Spleen (tissue), 13 donors: ENCODE data around the gene CENPVL3. TPM values are rescaled to one million over a fixed set of nuclear protein-coding genes. Genes with fewer than 3 reads are reported as not detected.
"Not testable (repeated sequence)": the region's sequence is repeated elsewhere in the genome, so short reads cannot be mapped to it uniquely, and the experiment has no call there.

Experiments used
- DNase-seq: peaks from one replicate; pipeline ENCODE4 v3.0.0-alpha.2; 2020
- H3K27ac ChIP-seq, 8 donors: fragments of 200-600 bp; sonication (generic) in 7 of 8; 1 replicate in 4 of 8; 2 replicates in 4 of 8; pipeline versions ENCODE4 v1.5.0 to v1.8.0; 2016 to 2021; ENCODE audit warnings: inconsistent platforms in 4 of 8, mild to moderate bottlenecking in 4 of 8, moderate library complexity in 1 of 8
- H3K27me3 ChIP-seq, 7 donors: fragments of 200-600 bp; sonication (generic) in 6 of 7; replicated peaks in 1 of 7; 1 replicate in 4 of 7; 2 replicates in 3 of 7; pipeline versions ENCODE4 v1.5.0 to v1.8.0; 2016 to 2021; ENCODE audit warnings: inconsistent platforms in 3 of 7, mild to moderate bottlenecking in 1 of 7
- H3K36me3 ChIP-seq, 6 donors: fragments of 200-600 bp; sonication (generic) in 5 of 6; 1 replicate in 4 of 6; 2 replicates in 2 of 6; pipeline versions ENCODE4 v1.5.0 to v1.8.0; 2016 to 2021; ENCODE audit warnings: inconsistent platforms in 2 of 6
- H3K4me1 ChIP-seq, 6 donors: fragments of 200-600 bp; sonication (generic) in 5 of 6; 1 replicate in 3 of 6; 2 replicates in 3 of 6; pipeline versions ENCODE4 v1.5.0 to v1.8.0; 2016 to 2021; ENCODE audit warnings: inconsistent platforms in 3 of 6
- H3K4me3 ChIP-seq, 8 donors: fragments of 200-600 bp; sonication (generic) in 7 of 8; 1 replicate in 4 of 8; 2 replicates in 4 of 8; pipeline versions ENCODE4 v1.5.0 to v1.8.0; 2016 to 2021; ENCODE audit warnings: inconsistent platforms in 4 of 8, mild to moderate bottlenecking in 4 of 8, moderate library complexity in 2 of 8
- H3K9me3 ChIP-seq, 8 donors: fragments of 200-600 bp; sonication (generic) in 7 of 8; 1 replicate in 4 of 8; 2 replicates in 4 of 8; pipeline versions ENCODE4 v1.5.0 to v1.8.0; 2016 to 2021; ENCODE audit warnings: inconsistent platforms in 4 of 8
- POLR2A ChIP-seq, 3 donors: fragments of 450-650 bp; IDR thresholded peaks; one replicate each; pipeline ENCODE4 v1.5.1; 2017; ENCODE audit warnings: antibody characterized with exemption in 3 of 3, mild to moderate bottlenecking in 1 of 3
- POLR2AphosphoS5 ChIP-seq, 3 donors: sonication (generic); formaldehyde crosslinking; IDR thresholded peaks; one replicate each; pipeline ENCODE4 v1.5.1; 2017; ENCODE audit warnings: antibody characterized with exemption in 3 of 3
- WGBS, 5 donors: extraction: QIAGEN DNeasy Blood & Tissue Kit in 3 of 5; methylation state at CpG; one replicate each; pipeline versions ENCODE4 v1.1.5 to v1.1.7; 2013 to 2018; 5-methylcytosine and 5-hydroxymethylcytosine counted together
- intact Hi-C: fragments of 100-400 bp; cut with DNase I; formaldehyde crosslinking; loops from one replicate; pipeline ENCODE4 v1.15.0; 2023; ENCODE audit warnings: low total_unique reads
- long read RNA-seq, 2 donors: transcript quantifications; one replicate each; lab custom pipeline, GENCODE V29; 2026
- polyA plus RNA-seq, 3 donors: library from polyadenylated mRNA; stranded (reverse); fragments of 200-250 nt; gene quantifications; one replicate each; pipeline ENCODE4 v1.2.1, GENCODE V29; 2013
- total RNA-seq, 7 donors: library from RNA; depleted of rRNA in 3 of 7; stranded (reverse); fragments of >200 nt in 3 of 7; fragmentation: NEBNext Ultra II Directional in 4 of 7; extraction: Animal tissue kit (Norgen Biotek cat#: 25700) in 4 of 7; gene quantifications; one replicate each; pipeline versions ENCODE4 v1.1.0 to v1.2.1, GENCODE V29; 2016 to 2021
- TF ChIP-seq, protein P1 (sequence below), 11 experiments: fragments of 200-600 bp in 7 of 11; fragments of 450-650 bp in 4 of 11; sonication (generic) in 4 of 11; IDR thresholded peaks in 8 of 11; conservative IDR thresholded peaks in 3 of 11; 1 replicate in 7 of 11; 2 replicates in 4 of 11; pipeline versions ENCODE4 v1.4.0 to v1.8.0; 2016 to 2021; ENCODE audit warnings: antibody characterized with exemption in 11 of 11, inconsistent platforms in 4 of 11, mild to moderate bottlenecking in 1 of 11
- donor health status: healthy with polysubstance abuse.
- donor health status: DM: no; HTN: no; CAD: no; lungs with moderate emphysema.
- donor health status: DM: no; HTN: no; CAD: no.
- donor health status: Bipolar disorder and iron deficiency.
- donor health status: healthy.
- donor health status: DM: no; HTN: no; CAD: no.
- donor health status: DM: yes; HTN: yes; CAD: no.

The CENPVL3 gene
- total RNA-seq (not detected), polyA plus RNA-seq (under 1 TPM in 2 of 3 donors, not detected in 1; 0.03 to 0.04 TPM)
- long read RNA-seq, donor 1 = 0 reads
- long read RNA-seq, donor 2, partial matches to known transcripts = 0 of 1 reads
- long read RNA-seq, donor 2, other reads (novel, unspliced or antisense) = 0 of 1 reads

DNA sequence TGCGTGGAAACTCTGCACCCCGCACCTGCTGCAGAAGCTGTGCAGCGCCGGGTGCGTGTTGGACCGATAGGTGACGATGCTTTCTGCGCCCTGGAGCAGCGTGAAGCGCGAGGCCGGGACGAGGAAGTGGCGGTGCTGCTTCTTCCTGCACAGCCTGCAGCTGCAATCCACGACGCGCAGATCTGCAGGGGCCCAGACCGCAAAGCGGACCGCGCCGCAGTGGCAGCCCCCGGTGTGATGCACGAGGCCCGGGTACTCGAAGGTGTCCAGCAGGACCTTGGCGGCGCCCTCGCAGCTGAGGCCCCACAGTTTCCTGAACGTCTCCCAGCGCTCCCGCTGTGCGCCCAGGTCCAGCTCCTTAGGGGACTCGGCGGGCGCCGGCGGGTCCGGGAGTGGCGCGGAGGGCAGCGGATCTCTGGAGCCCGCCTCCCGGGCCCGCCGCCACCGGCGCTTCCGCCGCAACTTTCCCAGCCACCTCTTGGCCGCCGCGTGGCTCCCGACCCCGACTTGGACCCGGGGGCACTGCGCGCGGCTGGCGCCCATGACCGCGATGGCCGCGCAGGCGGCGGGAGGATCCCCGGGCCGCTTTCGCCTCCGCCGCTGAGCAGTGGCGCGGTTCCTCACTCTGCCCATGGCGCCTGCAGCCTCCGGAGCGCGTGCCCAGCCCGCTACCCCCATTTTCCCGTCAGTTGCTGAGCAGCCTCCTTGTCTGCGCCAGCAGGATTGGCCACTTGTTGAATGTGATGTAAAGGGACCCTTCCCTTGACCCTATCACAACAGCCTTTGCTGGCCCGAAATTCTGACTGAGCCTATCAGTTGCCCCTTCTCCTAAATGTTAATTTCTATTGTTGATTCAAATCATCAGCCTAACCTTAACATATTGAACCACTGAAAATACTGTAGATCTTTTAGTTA lies at the start of gene CENPVL3:
Gene CENPVL3 (minus strand): TSS at position 672 of the 915 bp plus-strand sequence. CDS start 39 bp downstream, at position 633.
- WGBS, 5 donors = 1 to 47% (median 6%) methylated on average over 7 to 58 of the region's 81 CpGs
- DNase-seq, H3K36me3 ChIP-seq, intact Hi-C loops, H3K9me3 ChIP-seq, H3K4me1 ChIP-seq, H3K27ac ChIP-seq: not testable (repeated sequence)
- Histone ChIP-seq H3K27me3 (peaks cover 4 to 73% (median 23%) of the 10 kb centered on the region in 7 donors), H3K4me3 (peak within 1 kb of the TSS in 3 of 8 donors; percentile 11 to 47 (median 16))

DNA sequence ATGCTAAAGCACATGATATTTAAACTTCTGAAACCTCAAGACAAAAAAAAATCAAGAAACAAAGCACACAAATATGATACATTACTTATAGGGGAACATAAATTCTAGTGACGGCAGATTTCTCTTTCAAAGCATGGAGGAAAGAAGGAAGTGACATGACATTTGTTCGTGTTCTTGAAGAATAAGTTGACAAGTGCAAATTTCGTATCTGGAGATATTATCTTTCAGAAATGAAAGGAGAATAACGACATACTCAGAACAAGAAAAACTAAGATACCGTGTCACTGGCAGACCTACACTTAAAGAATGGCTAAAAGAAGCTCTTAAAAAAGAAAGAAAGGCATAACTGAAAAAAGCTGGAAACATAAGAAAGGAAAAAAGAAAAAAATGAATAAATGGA lies 47.3 kb upstream of the CENPVL3 start:
- WGBS, 5 donors = 14 to 45% (median 18%) methylated on average over 5 of the region's 5 CpGs
- Histone ChIP-seq H3K27ac (no peak overlapping the region), H3K9me3 (no peaks in the 10 kb centered on the region), H3K4me3 (no peak overlapping the region), H3K27me3 (peaks cover 0 to 12% (median 0%) of the 10 kb centered on the region in 7 donors), H3K4me1 (no peaks in the 10 kb centered on the region), H3K36me3 (no peaks in the 10 kb centered on the region)
- TF ChIP-seq, protein P1, sequence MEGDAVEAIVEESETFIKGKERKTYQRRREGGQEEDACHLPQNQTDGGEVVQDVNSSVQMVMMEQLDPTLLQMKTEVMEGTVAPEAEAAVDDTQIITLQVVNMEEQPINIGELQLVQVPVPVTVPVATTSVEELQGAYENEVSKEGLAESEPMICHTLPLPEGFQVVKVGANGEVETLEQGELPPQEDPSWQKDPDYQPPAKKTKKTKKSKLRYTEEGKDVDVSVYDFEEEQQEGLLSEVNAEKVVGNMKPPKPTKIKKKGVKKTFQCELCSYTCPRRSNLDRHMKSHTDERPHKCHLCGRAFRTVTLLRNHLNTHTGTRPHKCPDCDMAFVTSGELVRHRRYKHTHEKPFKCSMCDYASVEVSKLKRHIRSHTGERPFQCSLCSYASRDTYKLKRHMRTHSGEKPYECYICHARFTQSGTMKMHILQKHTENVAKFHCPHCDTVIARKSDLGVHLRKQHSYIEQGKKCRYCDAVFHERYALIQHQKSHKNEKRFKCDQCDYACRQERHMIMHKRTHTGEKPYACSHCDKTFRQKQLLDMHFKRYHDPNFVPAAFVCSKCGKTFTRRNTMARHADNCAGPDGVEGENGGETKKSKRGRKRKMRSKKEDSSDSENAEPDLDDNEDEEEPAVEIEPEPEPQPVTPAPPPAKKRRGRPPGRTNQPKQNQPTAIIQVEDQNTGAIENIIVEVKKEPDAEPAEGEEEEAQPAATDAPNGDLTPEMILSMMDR (IDR thresholded peaks at IDR 0.05 in 8 of 11, conservative IDR thresholded peaks at IDR 0.05 in 3 of 11) = no peak
- TF ChIP-seq POLR2AphosphoS5 (IDR thresholded peaks at IDR 0.05) (no peak), POLR2A (IDR thresholded peaks at IDR 0.05) (no peak)
- DNase-seq = no peak
- intact Hi-C loops = no loop called here

DNA sequence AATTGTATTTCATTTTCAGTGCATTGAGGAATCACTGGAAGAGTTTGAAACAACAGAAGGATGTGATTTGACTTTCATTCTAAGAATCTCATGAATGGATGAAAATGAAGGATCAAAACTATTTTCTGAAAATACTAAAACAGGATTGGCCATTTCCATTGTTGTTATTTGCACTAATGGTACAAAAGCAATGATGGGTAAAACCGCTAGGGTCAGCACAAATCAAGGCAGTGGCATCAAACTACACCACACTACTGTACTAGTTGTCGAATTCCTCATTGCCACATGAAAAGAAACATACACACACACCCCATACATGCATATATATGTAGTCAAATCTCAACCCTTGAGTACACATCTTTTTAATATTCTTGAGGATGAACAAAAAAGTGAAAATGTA lies 24.7 kb upstream of the CENPVL3 start:
- Histone ChIP-seq H3K27ac (no peak overlapping the region), H3K9me3 (no peaks in the 10 kb centered on the region), H3K4me3 (no peak overlapping the region), H3K4me1 (no peaks in the 10 kb centered on the region), H3K27me3 (peaks cover 0 to 42% (median 0%) of the 10 kb centered on the region in 7 donors), H3K36me3 (no peaks in the 10 kb centered on the region)
- TF ChIP-seq POLR2A (IDR thresholded peaks at IDR 0.05) = no peak
- TF ChIP-seq, protein P1 (IDR thresholded peaks at IDR 0.05 in 8 of 11, conservative IDR thresholded peaks at IDR 0.05 in 3 of 11) = no peak
- TF ChIP-seq POLR2AphosphoS5 (IDR thresholded peaks at IDR 0.05) = no peak
- WGBS, 5 donors = 41 to 82% (median 60%) methylated on average over 2 of the region's 2 CpGs
- intact Hi-C loops = no loop called here
- no peak for DNase-seq

DNA sequence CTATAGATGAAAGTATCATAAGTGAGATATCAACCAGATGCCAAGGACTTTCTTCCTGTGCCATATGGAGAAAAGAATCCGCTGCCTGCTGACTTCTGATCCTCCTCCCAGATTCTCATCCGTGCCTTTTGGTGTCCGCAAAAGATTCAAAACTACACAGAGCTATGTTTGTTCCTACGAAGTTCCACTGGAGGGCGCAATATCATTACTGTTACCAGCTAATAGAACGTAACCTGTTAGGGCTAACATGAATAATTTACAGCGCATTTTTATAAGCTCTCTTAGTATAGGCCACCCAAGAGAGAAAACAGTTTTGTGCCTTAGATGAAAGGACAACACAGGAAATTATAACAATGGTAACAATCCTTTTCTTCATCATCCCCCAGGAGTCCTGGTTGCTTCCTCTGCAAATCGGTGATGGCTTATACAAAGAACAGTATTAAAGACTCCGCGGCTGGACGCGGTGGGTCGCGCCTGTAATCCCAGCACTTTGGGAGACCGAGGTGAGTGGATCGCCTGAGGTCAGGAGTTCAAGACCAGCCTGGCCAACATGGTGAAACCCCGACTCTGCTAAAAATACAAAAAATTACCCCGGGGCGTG lies 22.8 kb upstream of the CENPVL3 start:
- no peak for DNase-seq
- H3K27me3 ChIP-seq = peaks cover 0 to 54% (median 0%) of the 10 kb centered on the region in 7 donors
- H3K9me3 ChIP-seq = no peaks in the 10 kb centered on the region
- no peaks in the 10 kb centered on the region for H3K36me3 ChIP-seq
- intact Hi-C loops = no loop called here
- 24 to 39% (median 37%) methylated on average over 17 to 19 of the region's 19 CpGs for WGBS, 5 donors
- H3K27ac ChIP-seq = no peak overlapping the region
- no peaks in the 10 kb centered on the region for H3K4me1 ChIP-seq
- TF ChIP-seq, protein P1 (IDR thresholded peaks at IDR 0.05 in 8 of 11, conservative IDR thresholded peaks at IDR 0.05 in 3 of 11) = peak in 6 of 11 experiments; percentile 8 to 33 (median 18)
- TF ChIP-seq POLR2A (IDR thresholded peaks at IDR 0.05) = no peak
- H3K4me3 ChIP-seq = no peak overlapping the region

DNA sequence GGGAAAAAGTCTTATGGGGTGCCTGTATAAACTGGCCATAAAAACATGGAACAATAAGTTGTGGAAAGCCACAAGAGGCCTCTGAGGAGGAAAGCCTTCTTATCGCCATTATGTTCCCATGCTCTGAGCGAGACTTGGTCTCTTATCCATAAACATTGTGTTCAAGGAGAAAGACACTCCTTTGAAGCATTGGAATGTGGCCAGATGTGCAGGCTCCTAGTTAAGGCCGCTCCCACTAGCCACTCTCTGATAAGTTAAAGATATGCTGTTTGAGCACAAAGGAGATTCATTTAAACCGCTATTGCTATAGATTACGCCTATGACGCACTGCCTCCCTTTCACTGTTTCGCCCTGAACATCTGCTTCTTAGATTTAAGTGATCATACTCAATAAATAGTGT lies 17.8 kb upstream of the CENPVL3 start:
- H3K4me1 ChIP-seq, DNase-seq, H3K9me3 ChIP-seq, H3K4me3 ChIP-seq, H3K36me3 ChIP-seq, H3K27ac ChIP-seq, intact Hi-C loops: not testable (repeated sequence)
- WGBS, 5 donors = 78 to 94% (median 85%) methylated on average over 7 of the region's 7 CpGs
- peaks cover 0 to 49% (median 0%) of the 10 kb centered on the region in 7 donors for H3K27me3 ChIP-seq
